Measurements from ENCODE around the gene NUTM2D. TPM values are rescaled to one million over a fixed set of nuclear protein-coding genes. Genes with fewer than 3 reads are reported as not detected.
"Not testable (repeated sequence)": the region's sequence is repeated elsewhere in the genome, so short reads cannot be mapped to it uniquely, and the experiment has no call there.

NUTM2D gene
- total and polyA plus RNA-seq, 2 donors (not counting 3 experiments of a cell fraction or from before 2014, with no cell fraction given): 1.3 to 1.4 TPM

DNA sequence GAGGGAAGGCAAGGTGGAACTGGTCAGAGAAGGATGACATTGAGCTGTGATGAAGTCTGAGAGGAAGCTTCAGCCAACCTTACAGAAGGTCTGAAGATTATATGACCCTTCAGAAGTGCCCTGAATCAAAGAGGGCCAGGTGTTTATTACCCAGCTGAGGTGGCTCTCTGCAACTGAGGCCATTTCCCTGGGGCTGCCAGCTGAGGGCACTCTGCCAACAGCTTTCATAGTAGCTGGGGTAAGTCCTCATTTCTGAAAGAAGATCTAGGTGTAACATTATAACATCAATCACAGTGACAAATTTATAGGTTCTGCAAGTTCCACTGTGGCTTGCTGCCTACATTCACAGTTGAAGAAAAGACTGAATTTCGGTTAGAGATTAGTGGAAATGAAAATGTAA is 46.0 kb upstream of the NUTM2D start:
- H3K79me2 ChIP-seq (ENCODE audit: control insufficient read depth, insufficient read depth, low read length); H3K27me3 ChIP-seq (ENCODE audit: control insufficient read depth in 2 of 2, insufficient read depth in 2 of 2, low read length in 2 of 2); H3K9ac ChIP-seq (replicated peaks; ENCODE audit: extremely low read depth, insufficient read depth, low read length); CTCF ChIA-PET; DNase-seq (ENCODE audit: low read depth, low spot score); dilution Hi-C loops (cut with MboI; ENCODE audit: extremely low pct_ligation_motif_present, low sequenced_read_pairs); H3K4me3 ChIP-seq (replicated peaks in 1 of 3; ENCODE audit: insufficient read depth in 1 of 3, low read depth in 1 of 3, low read length in 3 of 3); H4K20me1 ChIP-seq (replicated peaks; ENCODE audit: control insufficient read depth, extremely low read depth, insufficient read depth, low read length); H3K36me3 ChIP-seq (ENCODE audit: control insufficient read depth in 2 of 2, extremely low read depth in 1 of 2, insufficient read depth in 2 of 2, low read length in 2 of 2); H3K4me1 ChIP-seq (ENCODE audit: control insufficient read depth, extremely low read depth, insufficient read depth, low read length); POLR2A ChIA-PET; BruUV-seq (replicated peaks); H2AFZ ChIP-seq (ENCODE audit: low read depth, low read length); H3K9me1 ChIP-seq (replicated peaks; ENCODE audit: control insufficient read depth, extremely low read depth, insufficient read depth, low read length); H3K27ac ChIP-seq (ENCODE audit: insufficient read depth, low read depth, low read length); intact Hi-C loops (cut with micrococcal nuclease); H3K9me3 ChIP-seq (replicated peaks; ENCODE audit: control insufficient read depth, insufficient read depth, low read length); H3K4me2 ChIP-seq (ENCODE audit: insufficient read depth, low read length): not testable (repeated sequence)
- FAIRE-seq: peak; percentile 75

DNA sequence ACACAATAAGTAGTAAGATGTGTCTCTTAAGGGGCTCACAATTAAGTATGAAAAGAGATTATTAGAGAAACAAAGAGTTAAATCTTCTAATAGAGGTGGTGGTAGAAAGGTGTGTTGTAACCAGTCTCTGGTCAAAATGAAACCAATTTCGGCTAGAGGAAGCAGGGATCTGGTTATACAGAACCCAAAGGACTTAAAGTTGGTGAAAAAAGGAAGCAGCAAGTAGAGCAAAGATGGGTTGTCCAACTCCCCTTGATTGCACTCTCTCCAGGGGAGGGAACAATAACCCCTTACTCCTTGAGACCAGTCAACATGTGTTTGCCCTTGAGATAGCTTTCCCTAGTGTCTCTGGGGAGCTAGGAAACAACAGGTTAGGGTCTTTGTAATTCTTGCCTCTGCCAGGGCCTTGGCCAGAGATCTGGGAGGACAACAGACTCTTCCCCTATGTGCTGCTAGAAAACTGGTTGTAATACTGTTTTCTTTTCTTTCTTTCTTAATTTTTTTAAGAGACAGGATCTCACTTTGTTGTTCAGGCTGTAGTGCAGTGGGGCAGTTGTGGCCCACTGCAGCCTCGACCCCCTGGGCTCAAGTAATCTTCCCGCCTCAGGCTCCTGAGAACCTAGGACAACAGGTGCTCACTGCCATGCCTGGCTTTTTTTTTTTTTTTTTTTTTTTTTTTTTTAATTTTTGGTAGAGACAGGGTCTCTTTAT is 43.7 kb upstream of the NUTM2D start:
- H3K27ac ChIP-seq (ENCODE audit: insufficient read depth, low read depth, low read length); H3K4me2 ChIP-seq (ENCODE audit: insufficient read depth, low read length); POLR2A ChIA-PET; FAIRE-seq; H3K36me3 ChIP-seq (ENCODE audit: control insufficient read depth in 2 of 2, extremely low read depth in 1 of 2, insufficient read depth in 2 of 2, low read length in 2 of 2); BruUV-seq (replicated peaks); CTCF ChIA-PET; H3K79me2 ChIP-seq (ENCODE audit: control insufficient read depth, insufficient read depth, low read length); H3K9me3 ChIP-seq (replicated peaks; ENCODE audit: control insufficient read depth, insufficient read depth, low read length); H3K4me3 ChIP-seq (replicated peaks in 1 of 3; ENCODE audit: insufficient read depth in 1 of 3, low read depth in 1 of 3, low read length in 3 of 3); intact Hi-C loops (cut with micrococcal nuclease); DNase-seq (ENCODE audit: low read depth, low spot score); H3K4me1 ChIP-seq (ENCODE audit: control insufficient read depth, extremely low read depth, insufficient read depth, low read length); H3K9me1 ChIP-seq (replicated peaks; ENCODE audit: control insufficient read depth, extremely low read depth, insufficient read depth, low read length); H2AFZ ChIP-seq (ENCODE audit: low read depth, low read length); dilution Hi-C loops (cut with MboI; ENCODE audit: extremely low pct_ligation_motif_present, low sequenced_read_pairs); H3K9ac ChIP-seq (replicated peaks; ENCODE audit: extremely low read depth, insufficient read depth, low read length); H3K27me3 ChIP-seq (ENCODE audit: control insufficient read depth in 2 of 2, insufficient read depth in 2 of 2, low read length in 2 of 2); H4K20me1 ChIP-seq (replicated peaks; ENCODE audit: control insufficient read depth, extremely low read depth, insufficient read depth, low read length): not testable (repeated sequence)

DNA sequence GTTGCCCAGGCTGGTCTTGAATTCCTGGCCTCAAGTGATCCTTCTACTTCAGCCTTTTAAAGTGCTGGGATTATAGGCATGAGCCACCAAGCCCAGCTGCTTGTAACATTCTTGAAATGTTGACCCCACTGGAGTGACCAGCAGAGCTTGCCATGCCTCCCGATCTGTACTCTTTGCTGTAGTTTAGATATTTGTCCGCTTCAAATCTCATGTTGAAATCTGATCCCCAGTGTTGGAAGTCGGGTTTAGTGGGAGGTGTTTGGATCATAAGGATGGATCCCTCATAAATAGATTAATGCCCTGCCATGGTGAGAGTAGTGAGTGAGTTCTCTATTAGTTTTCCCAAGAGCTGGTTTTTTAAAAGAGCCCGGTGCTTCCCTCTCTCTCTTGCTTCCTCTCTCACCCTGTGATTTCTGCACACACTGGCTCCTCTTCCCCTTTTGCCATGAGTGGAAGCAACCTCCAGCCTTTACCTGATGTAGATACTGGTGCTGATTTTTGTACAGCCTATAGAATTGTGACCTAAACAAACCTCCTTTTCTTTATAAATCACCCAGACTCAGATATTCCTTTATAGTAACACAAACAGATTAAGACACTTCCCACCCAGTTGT is 43.1 kb upstream of the NUTM2D start:
- FAIRE-seq; H3K9ac ChIP-seq (replicated peaks; ENCODE audit: extremely low read depth, insufficient read depth, low read length); H3K4me1 ChIP-seq (ENCODE audit: control insufficient read depth, extremely low read depth, insufficient read depth, low read length); H3K79me2 ChIP-seq (ENCODE audit: control insufficient read depth, insufficient read depth, low read length); intact Hi-C loops (cut with micrococcal nuclease); H3K9me1 ChIP-seq (replicated peaks; ENCODE audit: control insufficient read depth, extremely low read depth, insufficient read depth, low read length); dilution Hi-C loops (cut with MboI; ENCODE audit: extremely low pct_ligation_motif_present, low sequenced_read_pairs); CTCF ChIA-PET; H3K4me3 ChIP-seq (replicated peaks in 1 of 3; ENCODE audit: insufficient read depth in 1 of 3, low read depth in 1 of 3, low read length in 3 of 3); H3K9me3 ChIP-seq (replicated peaks; ENCODE audit: control insufficient read depth, insufficient read depth, low read length); H3K27ac ChIP-seq (ENCODE audit: insufficient read depth, low read depth, low read length); H3K27me3 ChIP-seq (ENCODE audit: control insufficient read depth in 2 of 2, insufficient read depth in 2 of 2, low read length in 2 of 2); POLR2A ChIA-PET; H3K36me3 ChIP-seq (ENCODE audit: control insufficient read depth in 2 of 2, extremely low read depth in 1 of 2, insufficient read depth in 2 of 2, low read length in 2 of 2); DNase-seq (ENCODE audit: low read depth, low spot score); H4K20me1 ChIP-seq (replicated peaks; ENCODE audit: control insufficient read depth, extremely low read depth, insufficient read depth, low read length); BruUV-seq (replicated peaks); H2AFZ ChIP-seq (ENCODE audit: low read depth, low read length); H3K4me2 ChIP-seq (ENCODE audit: insufficient read depth, low read length): not testable (repeated sequence)

DNA sequence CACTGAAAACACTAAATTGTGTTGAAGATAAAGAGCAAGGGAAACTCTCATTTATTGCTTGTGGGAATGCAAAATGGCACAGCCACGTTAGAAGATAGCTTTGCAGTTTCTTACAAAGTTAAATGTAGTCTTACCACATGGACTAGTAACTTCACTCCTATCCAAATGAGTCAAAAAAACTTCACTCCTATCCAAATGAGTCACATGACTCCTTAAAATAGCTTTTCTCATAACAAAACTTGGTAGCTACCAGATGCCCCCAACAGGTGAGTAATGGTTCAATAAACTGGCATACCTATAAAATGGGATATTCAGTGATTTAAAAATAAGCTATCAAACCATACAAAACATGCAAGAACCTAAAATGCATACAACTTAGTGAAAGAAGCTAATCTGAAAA is 36.0 kb upstream of the NUTM2D start:
- H3K36me3 ChIP-seq (ENCODE audit: control insufficient read depth in 2 of 2, extremely low read depth in 1 of 2, insufficient read depth in 2 of 2, low read length in 2 of 2); FAIRE-seq; H3K4me1 ChIP-seq (ENCODE audit: control insufficient read depth, extremely low read depth, insufficient read depth, low read length); DNase-seq (ENCODE audit: low read depth, low spot score); H3K4me2 ChIP-seq (ENCODE audit: insufficient read depth, low read length); H3K9me3 ChIP-seq (replicated peaks; ENCODE audit: control insufficient read depth, insufficient read depth, low read length); H3K27ac ChIP-seq (ENCODE audit: insufficient read depth, low read depth, low read length); POLR2A ChIA-PET; H3K4me3 ChIP-seq (replicated peaks in 1 of 3; ENCODE audit: insufficient read depth in 1 of 3, low read depth in 1 of 3, low read length in 3 of 3); dilution Hi-C loops (cut with MboI; ENCODE audit: extremely low pct_ligation_motif_present, low sequenced_read_pairs); intact Hi-C loops (cut with micrococcal nuclease); H4K20me1 ChIP-seq (replicated peaks; ENCODE audit: control insufficient read depth, extremely low read depth, insufficient read depth, low read length); CTCF ChIA-PET; H2AFZ ChIP-seq (ENCODE audit: low read depth, low read length); H3K27me3 ChIP-seq (ENCODE audit: control insufficient read depth in 2 of 2, insufficient read depth in 2 of 2, low read length in 2 of 2); BruUV-seq (replicated peaks); H3K79me2 ChIP-seq (ENCODE audit: control insufficient read depth, insufficient read depth, low read length); H3K9ac ChIP-seq (replicated peaks; ENCODE audit: extremely low read depth, insufficient read depth, low read length); H3K9me1 ChIP-seq (replicated peaks; ENCODE audit: control insufficient read depth, extremely low read depth, insufficient read depth, low read length): not testable (repeated sequence)

Measured in endothelial cell of umbilical vein (primary cell).